Breast epithelium (tissue), 3 donors: Measurements from ENCODE around the gene KLHL12.

ENCODE experiments used
- POLR2A ChIP-seq: fragments of 450-650 bp; IDR thresholded peaks from one replicate; pipeline ENCODE4 v1.6.1; 2016; ENCODE audit warnings: antibody characterized with exemption, mild to moderate bottlenecking, moderate library complexity
- POLR2AphosphoS5 ChIP-seq, 3 donors: sonication (generic); formaldehyde crosslinking; IDR thresholded peaks; one replicate each; pipeline ENCODE4 v1.6.1; 2017; ENCODE audit warnings: antibody characterized with exemption in 3 of 3
- TF ChIP-seq, protein P1 (sequence below), 3 donors: fragments of 450-650 bp; IDR thresholded peaks; one replicate each; pipeline ENCODE4 v1.5.1; 2016 to 2017; ENCODE audit warnings: antibody characterized with exemption in 3 of 3, mild to moderate bottlenecking in 3 of 3, moderate library complexity in 3 of 3

- TF ChIP-seq, protein P1, sequence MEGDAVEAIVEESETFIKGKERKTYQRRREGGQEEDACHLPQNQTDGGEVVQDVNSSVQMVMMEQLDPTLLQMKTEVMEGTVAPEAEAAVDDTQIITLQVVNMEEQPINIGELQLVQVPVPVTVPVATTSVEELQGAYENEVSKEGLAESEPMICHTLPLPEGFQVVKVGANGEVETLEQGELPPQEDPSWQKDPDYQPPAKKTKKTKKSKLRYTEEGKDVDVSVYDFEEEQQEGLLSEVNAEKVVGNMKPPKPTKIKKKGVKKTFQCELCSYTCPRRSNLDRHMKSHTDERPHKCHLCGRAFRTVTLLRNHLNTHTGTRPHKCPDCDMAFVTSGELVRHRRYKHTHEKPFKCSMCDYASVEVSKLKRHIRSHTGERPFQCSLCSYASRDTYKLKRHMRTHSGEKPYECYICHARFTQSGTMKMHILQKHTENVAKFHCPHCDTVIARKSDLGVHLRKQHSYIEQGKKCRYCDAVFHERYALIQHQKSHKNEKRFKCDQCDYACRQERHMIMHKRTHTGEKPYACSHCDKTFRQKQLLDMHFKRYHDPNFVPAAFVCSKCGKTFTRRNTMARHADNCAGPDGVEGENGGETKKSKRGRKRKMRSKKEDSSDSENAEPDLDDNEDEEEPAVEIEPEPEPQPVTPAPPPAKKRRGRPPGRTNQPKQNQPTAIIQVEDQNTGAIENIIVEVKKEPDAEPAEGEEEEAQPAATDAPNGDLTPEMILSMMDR (IDR thresholded peaks at IDR 0.05) = no peak
- TF ChIP-seq POLR2A (no peak), POLR2AphosphoS5 (IDR thresholded peaks at IDR 0.05) (no peak)
These were observed 41.3 kb upstream of the KLHL12 start for GRCh38 chr1:202968351-202968750.
